SH-SY5Y (cell line): Measurements from ENCODE around the gene TOMM40L.

Experiments
- GATA2 ChIP-seq: IDR thresholded peaks from 2 replicates; pipeline ENCODE4 v1.6.1; 2011; ENCODE audit warnings: mild to moderate bottlenecking, low read depth, low read length
- GATA3 ChIP-seq: IDR thresholded peaks from 2 replicates; pipeline ENCODE4 v1.6.1; 2011; ENCODE audit warnings: low read depth, mild to moderate bottlenecking, low read length, moderate library complexity

DNA sequence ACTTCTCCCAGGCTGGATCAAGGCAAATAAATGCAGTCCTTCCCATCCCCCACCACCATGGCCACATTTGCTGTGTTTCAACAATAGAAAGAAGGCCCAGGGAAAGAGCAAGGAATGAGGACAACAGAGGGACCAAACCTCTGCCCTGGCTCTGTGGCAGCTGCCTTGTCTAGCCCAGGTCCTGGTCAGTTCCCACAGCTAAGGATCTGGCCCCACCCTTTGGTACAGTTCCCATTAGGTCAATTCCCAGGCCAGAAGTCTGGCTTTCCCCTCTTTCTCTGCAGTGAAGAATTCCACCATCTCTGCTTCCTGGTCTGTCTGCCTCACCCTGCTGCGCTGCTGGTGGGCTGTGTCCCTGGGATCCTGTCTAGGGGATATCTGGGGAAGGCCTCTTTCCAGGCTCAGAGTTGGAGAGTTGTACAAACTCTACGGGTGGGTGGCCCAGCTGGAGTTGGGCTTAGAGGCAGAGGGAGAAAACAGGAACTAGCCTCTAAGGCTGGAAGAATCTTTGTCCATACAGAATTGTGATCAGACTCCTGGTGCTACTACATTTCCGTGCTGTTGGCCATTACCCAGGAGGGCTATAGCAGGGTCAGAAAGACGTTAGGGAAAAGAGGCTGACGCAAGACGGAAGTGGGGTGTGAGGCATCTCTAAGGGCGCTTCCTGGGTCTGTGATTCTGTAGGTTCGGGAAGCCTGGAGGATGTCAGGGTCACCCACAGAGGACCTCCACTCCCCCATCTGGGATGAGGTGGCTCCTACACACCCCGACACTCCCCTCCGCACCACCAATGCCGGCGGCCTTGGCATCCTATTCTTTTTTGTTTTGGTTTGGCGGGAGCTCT is 24.6 kb upstream of the TOMM40L start:
- no peak for TF ChIP-seq GATA3
- no peak for TF ChIP-seq GATA2
